GM18951 (cell line): ENCODE results near the gene C3orf20.

ENCODE experiments used
- POLR2A ChIP-seq: IDR thresholded peaks from 4 replicates; pipeline ENCODE4 v1.6.1; 2011; ENCODE audit warnings: mild to moderate bottlenecking; ENCODE audit not compliant: insufficient read length, insufficient read depth; ENCODE audit errors: extremely low read depth
- in situ Hi-C: fragments of 300-500 bp; cut with MboI; formaldehyde crosslinking; loops from one replicate; pipeline ENCODE4 v1.12.0; 2022; ENCODE audit warnings: low sequenced_read_pairs, mixed read lengths, inconsistent platforms; ENCODE audit not compliant: unreplicated experiment

Gene C3orf20

GRCh38 chr3:14761121-14761672 lies 86.3 kb downstream of the C3orf20 start:
- in situ Hi-C loops = no loop called here

GRCh38 chr3:14761866-14762265 lies 86.9 kb downstream of the C3orf20 start:
- no peak for TF ChIP-seq POLR2A

More at GRCh38 chr3:14761121-14761672, 86.3 kb downstream of the C3orf20 start:
- no peak for TF ChIP-seq POLR2A

GRCh38 chr3:14762701-14763100 lies 87.8 kb downstream of the C3orf20 start:
- in situ Hi-C loops = no loop called here
- TF ChIP-seq POLR2A = no peak

More at GRCh38 chr3:14761866-14762265, 86.9 kb downstream of the C3orf20 start:
- in situ Hi-C loops = no loop called here

GRCh38 chr3:14764331-14765059 lies 89.6 kb downstream of the C3orf20 start:
- TF ChIP-seq POLR2A = no peak
- in situ Hi-C loops = no loop called here

GRCh38 chr3:14765060-14765400 lies 90.1 kb downstream of the C3orf20 start:
- in situ Hi-C loops = no loop called here
- TF ChIP-seq POLR2A = no peak

DNA sequence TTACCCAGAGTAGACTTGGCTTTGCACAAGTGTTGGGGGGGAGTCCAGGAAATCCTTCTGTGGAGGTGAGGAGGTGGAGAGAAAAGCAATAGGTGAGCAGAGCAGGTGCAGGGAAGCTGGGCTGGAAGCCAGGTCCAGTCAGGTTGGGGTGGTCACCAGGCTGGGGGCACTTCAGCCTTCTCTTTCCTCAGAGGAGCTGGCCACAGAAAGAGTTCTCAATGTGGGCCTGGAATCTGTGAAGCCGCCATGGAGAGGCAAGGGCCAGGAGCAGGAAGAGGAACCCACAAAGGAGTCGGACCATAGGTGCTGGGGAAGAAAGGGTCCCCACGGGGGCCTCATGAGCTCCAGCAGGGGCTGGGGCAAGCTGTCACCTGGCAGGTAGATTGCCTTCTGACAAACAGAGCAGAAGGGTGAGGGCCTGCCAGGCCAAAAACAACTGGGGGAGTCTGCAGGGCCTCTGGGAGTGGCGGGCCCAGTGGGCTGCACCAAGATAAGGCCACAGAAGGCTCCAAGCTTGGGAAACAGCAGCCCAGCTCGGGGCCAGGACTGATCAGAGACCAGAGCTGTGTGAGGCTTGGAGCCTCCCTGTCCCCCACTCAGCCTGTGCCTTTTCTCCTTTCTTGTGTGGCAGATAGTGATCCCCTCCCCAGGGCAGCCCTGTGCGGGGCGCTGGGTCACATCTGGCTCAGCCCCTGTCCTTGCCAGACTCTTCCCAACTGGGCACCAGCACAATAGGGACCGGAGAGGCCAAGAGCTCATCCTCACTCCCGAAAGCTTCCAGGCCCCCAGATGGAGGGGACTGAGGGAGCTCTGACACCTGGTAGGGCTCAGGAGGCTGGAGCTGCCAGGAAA lies 90.9 kb downstream of the C3orf20 start:
- no peak for TF ChIP-seq POLR2A
- in situ Hi-C loops = no loop called here

- no peak for TF ChIP-seq POLR2A
- in situ Hi-C loops = no loop called here
Observed at GRCh38 chr3:14766428-14767244, 91.7 kb downstream of the C3orf20 start.

- in situ Hi-C loops = no loop called here
- TF ChIP-seq POLR2A = no peak
Observed at GRCh38 chr3:14767245-14768051, 92.5 kb downstream of the C3orf20 start.

- in situ Hi-C loops = no loop called here
Observed at GRCh38 chr3:14768182-14768790, 93.3 kb downstream of the C3orf20 start.

DNA sequence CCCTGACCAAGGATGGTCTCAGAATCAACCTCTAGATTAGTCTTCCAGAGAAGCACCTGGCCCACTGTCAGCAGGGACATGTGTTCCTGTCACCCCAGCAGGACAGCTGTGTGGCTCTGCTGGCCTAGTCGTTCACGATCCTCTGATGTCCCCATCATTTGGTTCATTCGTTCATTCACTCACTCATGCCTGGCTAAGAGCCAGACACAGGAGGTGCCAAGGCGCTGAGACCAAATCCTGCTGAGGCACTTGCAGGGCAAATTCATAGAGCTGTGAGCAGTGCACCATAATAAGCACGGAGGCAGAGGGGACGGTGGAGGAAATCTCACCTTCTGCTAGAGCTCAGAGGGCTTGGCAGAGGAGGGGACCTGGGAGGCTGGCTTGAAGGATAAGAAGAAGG lies 93.9 kb downstream of the C3orf20 start:
- in situ Hi-C loops = no loop called here
- no peak for TF ChIP-seq POLR2A

More at GRCh38 chr3:14768182-14768790, 93.3 kb downstream of the C3orf20 start:
- no peak for TF ChIP-seq POLR2A

- no peak for TF ChIP-seq POLR2A
- in situ Hi-C loops = no loop called here
Observed at GRCh38 chr3:14769544-14770325, 94.8 kb downstream of the C3orf20 start.

GRCh38 chr3:14770591-14770990 lies 95.7 kb downstream of the C3orf20 start:
- in situ Hi-C loops = no loop called here
- no peak for TF ChIP-seq POLR2A
